Stimulated activated CD8-positive, alpha-beta memory T cell treated with anti-CD3 and anti-CD28 coated beads, Interleukin-7, amount 100 ng/mL, for 1 hour (primary cell): ENCODE measurements around the gene SLCO1B3.

Experiments
- DNase-seq, 2 donors: peaks; one replicate each; pipeline ENCODE4 v3.0.0-alpha.2; 2020; ENCODE audit warnings: low read depth in 2 of 2

The SLCO1B3 gene

DNA sequence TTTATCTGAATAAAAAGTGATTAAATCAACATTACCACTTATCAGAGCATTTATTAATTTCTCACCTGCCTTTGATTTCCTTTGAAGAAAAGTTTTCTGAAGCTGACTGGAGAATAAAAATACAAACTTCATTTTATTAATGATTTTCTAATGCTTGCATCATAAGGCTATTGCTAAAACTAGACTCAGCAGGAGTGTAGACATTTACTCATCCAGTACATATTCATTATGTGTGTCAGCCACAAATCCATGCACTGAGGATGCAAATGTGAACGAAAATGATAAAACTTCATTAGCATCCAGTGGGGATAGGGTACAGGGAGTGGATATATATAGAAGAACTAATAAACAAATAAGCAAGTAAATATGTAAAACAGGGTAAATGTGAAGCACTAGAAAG is 74.6 kb downstream of the SLCO1B3 start:
- DNase-seq: no peak

DNA sequence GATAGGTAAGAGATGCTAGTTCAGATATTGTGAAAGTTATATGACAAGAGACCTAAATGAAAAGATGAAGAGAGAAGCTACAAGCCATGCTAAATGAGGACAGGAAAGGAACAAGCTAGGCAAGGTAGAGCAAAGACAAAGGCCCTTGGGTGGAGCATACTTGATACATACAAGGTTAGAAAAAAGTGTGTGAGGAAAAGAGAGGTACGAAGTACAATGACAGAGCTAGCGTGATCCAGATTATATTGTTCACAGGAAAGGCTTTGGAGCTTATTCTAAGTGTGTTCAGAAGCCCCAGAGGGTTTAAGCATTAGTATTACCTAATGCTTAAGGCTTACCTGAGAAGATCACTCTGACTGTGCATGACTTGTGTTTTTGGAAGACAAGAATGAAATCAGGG is 75.0 kb downstream of the SLCO1B3 start:
- no peak for DNase-seq

DNA sequence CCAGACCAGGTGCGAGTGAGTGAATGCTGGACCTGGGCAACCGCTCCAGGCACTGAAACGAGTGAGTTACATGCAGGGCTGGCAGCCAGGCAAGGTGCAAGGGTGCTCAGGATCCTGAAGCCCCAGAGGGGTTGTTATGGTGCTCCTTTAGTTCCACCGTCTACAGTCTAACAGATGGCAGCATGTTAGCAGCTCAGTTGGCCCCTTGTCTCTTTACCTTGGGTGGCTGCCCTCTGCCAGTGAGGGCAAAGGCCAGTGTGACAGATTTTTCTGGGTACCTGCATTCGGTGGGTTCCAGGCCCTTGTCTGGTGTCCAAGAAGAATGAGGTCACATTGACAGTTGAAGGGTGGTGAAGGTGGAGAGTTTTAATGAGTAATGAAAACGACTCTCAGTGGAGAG is 106.8 kb downstream of the SLCO1B3 start:
- no peak for DNase-seq

DNA sequence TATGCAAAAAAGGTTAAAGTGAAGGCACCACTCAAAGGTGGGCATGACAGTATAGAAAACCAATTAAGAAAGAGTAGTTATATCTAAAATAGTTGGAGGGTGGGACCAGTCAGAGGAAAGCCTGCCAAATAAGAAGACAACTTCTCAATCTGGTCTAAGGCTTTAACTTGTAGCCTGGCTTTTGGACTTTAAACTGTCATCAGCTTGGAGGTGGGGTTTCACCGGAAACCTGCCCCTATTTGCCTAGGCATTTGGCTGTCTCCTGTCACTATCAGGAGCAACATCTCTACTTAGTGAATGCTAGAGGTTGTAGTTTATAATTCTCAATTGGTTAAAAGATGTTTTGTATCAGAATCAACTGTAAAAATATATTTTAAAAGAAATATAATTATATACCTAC is 107.3 kb downstream of the SLCO1B3 start:
- no peak for DNase-seq

DNA sequence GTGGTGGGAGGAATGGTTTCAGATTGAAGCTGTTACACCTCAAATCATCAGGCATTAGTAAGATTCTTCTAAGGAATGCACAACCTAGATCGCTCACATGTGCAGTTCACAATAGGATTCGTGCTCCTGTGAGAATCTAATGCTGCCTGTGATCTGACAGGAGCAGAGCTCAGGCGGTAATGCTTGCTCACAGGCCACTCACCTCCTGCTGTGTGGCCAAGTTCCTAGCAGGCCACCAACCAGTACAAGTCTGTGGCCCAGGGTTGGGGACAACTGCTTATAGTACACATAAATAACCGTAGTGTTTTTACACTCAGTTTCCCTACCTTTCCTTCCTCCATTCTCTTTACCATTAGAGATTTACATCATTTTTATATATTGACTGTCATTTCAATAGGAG is 121.4 kb downstream of the SLCO1B3 start:
- DNase-seq: no peak

DNA sequence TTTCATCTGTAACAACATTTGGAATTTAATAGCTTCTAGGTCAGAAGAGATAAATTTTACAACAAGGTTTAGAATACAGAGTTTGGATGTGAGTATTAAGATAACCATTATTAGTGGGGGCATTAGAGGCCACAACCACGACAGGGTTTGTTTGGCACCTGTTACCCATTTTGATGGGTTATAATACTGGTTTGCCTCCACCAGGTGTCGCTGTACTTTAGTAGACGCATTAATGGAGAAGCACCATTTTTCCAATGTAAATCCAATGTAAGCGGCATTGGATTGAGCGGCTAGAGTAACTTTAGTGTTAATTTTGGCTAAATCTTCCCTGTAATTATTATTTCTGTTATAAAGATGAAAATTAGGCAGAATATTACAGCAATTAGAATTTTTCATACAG is 136.2 kb downstream of the SLCO1B3 start:
- no peak for DNase-seq

DNA sequence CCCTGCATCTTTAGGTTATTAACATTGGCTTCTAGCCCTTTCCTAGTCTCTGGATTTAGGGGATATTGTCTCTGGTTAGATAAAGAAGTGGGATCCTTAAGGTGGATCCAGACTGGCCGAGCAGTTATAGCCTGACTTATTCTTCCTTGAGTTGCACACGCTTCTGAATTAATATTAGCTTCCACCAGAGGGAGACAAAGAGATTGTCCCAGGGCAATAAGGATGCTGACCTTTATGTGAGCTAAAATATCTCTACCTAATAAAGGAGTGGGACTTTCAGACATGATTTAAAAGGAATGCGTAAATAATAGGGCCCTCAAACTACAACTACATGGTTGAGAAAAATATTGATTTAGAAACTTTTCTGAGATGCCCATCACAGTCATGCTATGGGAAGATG is 139.7 kb downstream of the SLCO1B3 start:
- no peak for DNase-seq

DNA sequence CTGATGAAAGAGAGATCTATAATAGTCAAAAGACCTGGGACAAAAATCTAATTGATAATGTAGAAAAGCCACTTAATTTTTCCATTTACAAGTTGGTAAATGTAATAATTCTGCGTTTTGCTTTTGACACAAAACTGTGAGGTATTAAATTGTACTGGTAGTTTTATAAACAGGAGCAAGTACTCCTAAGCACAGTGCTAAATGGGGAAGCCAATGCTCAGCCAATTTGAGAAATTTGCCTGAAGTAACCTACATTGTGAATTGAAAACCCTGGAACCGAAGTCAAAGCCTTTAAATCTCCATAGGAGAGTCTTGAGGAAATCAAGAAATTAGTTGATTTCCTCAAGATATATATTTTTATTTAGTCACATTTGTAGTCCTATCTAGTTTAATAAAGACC is 152.8 kb downstream of the SLCO1B3 start:
- DNase-seq: no peak

DNA sequence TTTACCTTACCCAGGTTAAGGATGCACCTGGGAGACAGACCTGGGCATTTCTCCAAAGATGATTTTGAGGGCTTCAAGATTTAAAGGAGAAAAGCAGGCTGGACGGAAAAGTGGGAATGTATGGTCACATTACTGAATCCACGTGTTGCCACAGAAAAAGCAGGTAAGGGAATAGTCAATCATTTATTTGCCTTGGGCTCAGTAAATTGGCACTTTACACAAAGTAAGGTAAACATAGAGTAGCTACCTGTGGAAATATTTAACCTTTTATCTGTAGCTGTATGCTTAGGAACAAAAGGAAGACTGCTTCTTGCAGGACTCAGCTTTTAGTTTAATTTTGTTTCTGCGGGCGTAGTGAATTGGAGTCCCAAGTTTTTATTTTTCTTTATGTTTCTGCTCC is 153.3 kb downstream of the SLCO1B3 start:
- no peak for DNase-seq
